CD4-positive, alpha-beta T cell treated with Interferon alpha-2 for 1 hour (primary cell): ENCODE results near the gene GSTO1.
A peak's percentile ranks its signal among the peaks of the same experiment; 100 is the strongest.

ENCODE experiments used
- DNase-seq, 2 donors: peaks; one replicate each; pipeline ENCODE4 v3.0.0-alpha.2; 2020 to 2022

The GSTO1 gene

GRCh38 chr10:104251443-104251842 is 3.2 kb upstream of the GSTO1 start:
- no peak for DNase-seq

- DNase-seq: no peak
Observed at GRCh38 chr10:104252368-104252767, 2.3 kb upstream of the GSTO1 start.

GRCh38 chr10:104253106-104253505 is 1.6 kb upstream of the GSTO1 start:
- no peak for DNase-seq

- DNase-seq: no peak
Observed at GRCh38 chr10:104253606-104254410, 884 bp upstream of the GSTO1 start.

GRCh38 chr10:104255311-104255981 is 754 bp downstream of the GSTO1 start:
- DNase-seq: peak in 1 of 2 donors; percentile 28

- DNase-seq: peak in 1 of 2 donors; percentile 54
Observed at GRCh38 chr10:104256335-104256961, 1.8 kb downstream of the GSTO1 start.

GRCh38 chr10:104257235-104257634 is 2.5 kb downstream of the GSTO1 start:
- no peak for DNase-seq

- no peak for DNase-seq
Observed at GRCh38 chr10:104258209-104258608, 3.5 kb downstream of the GSTO1 start.

GRCh38 chr10:104259456-104259855 is 4.8 kb downstream of the GSTO1 start:
- DNase-seq: no peak

GRCh38 chr10:104259999-104260774 is 5.5 kb downstream of the GSTO1 start:
- no peak for DNase-seq

- DNase-seq: no peak
Observed at GRCh38 chr10:104260775-104261115, 6.1 kb downstream of the GSTO1 start.

GRCh38 chr10:104262055-104262454 is 7.4 kb downstream of the GSTO1 start:
- DNase-seq: no peak

GRCh38 chr10:104264783-104265182 is 10.1 kb downstream of the GSTO1 start:
- no peak for DNase-seq

GRCh38 chr10:104267721-104268404 is 13.2 kb downstream of the GSTO1 start:
- DNase-seq: peak in 1 of 2 donors; percentile 11

- DNase-seq: no peak
Observed at GRCh38 chr10:104268405-104268712, 13.7 kb downstream of the GSTO1 start.

GRCh38 chr10:104268713-104269645 is 14.3 kb downstream of the GSTO1 start, which contains the start of gene GSTO2:
TSS of gene GSTO2 (plus strand) at chr10:104269184. CDS start at chr10:104274916, 5,732 bp downstream.
- DNase-seq: peak; percentile 99

- no peak for DNase-seq
Observed at GRCh38 chr10:104273286-104273685, 18.6 kb downstream of the GSTO1 start.

- no peak for DNase-seq
Observed at GRCh38 chr10:104273899-104274575, 19.3 kb downstream of the GSTO1 start.

- DNase-seq: peak; percentile 27 to 43
Observed at GRCh38 chr10:104274762-104275721, 20.4 kb downstream of the GSTO1 start.

GRCh38 chr10:104276192-104276591 is 21.5 kb downstream of the GSTO1 start:
- no peak for DNase-seq
